T47D (cell line): ENCODE measurements around the gene ADRM1.

Source experiments
- DNase-seq, 2 experiments: peaks; one replicate each; pipeline versions ENCODE4 v3.0.0 to v3.0.0-alpha.2; 2011 to 2012; ENCODE audit warnings: low read depth in 1 of 2, low spot score in 1 of 2
- JUND ChIP-seq: IDR thresholded peaks from 2 replicates; pipeline ENCODE4 v1.6.1; 2012; ENCODE audit warnings: low read depth
- in situ Hi-C: cut with HindIII; loops from 2 replicates; pipeline ENCODE4 v1.10.0; 2016; ENCODE audit warnings: low sequenced_read_pairs, low pct_unique_long_range_greater_than_20kb

Gene ADRM1

DNA sequence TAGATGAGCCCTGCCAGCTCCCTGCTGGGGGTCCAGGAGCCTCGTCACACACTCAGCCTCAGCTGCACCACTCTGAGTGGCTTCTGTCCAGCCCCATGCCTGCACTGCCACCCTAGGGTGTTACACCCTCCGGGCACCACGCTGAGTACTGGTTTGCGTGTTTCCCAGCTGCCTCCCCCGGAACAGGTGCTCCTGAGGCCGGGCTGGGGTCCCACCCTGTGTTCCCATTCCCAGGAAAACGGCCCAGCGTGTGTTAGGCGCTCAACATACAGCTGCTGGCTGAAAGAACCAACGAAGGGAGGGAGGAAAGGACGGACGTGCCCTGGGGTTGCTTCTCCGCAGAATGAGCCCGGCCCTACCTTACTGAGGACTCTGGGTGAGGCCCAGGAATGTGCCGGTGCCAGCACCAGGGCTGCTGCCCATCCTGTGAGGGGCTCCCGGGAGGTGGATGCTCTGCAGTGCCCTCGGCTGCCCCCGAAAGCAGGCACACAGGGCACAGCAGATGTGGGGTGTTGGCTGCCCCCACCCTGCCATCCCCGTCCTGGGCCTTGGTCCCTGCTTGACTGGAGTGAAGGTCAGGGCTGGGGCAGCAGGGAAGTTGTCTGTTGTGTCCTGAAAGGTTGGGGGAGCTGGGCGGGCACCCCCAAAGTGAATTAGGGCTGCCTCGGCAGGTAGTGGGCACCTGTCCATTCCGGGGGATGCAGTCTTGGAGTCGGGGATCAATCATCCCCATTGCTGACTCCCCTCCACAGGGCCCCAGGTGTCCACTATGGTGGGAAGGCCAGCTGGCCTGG, 48.0 kb downstream of the ADRM1 start:
- DNase-seq = no peak
- TF ChIP-seq JUND = no peak
- in situ Hi-C loops = no loop called here

DNA sequence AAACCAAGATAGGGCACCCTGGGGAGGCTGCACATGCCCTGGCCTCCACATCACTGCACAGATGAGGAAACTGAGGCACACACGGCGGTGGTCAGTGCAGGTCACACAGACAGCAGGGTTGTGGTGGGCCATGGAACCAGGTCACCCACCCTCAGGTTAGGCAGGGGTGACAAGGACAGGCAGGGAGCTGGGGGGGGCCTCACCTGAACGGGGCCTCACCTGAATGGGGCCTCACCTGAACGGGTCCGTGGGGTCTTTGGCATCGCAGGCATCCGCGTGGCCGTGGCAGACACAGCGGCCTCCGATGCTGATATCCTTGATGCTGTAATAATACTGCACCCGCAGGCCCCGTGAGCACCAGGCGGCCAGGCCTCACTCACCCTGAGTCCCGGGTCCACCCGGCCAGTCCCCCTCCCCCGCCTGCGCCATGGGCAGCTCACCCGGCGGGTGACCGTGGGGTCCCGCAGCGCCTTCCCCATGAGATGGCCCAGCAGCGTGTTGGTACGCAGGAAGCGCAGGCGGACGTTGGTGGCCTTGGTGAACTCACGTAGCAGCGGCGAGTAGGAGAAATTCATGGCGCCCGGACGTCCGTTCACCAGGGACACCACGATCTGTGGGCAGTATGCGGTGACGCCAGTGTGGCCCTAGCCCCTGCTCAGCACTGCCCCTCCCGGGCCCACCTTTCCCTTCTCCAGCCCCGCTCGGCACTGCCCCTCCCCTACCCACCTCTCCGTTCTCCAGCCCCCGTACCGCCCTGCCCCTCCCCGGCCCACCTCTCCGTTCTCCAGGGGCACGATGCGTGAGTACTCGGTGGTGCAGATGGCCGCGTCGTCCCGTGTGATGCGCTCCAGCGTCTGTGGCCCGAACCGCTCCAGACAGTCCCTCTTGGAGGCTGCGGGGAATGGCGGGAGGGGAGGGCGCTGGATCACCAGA, 48.9 kb downstream of the ADRM1 start:
- DNase-seq = no peak
- no peak for TF ChIP-seq JUND
- in situ Hi-C loops = no loop called here

DNA sequence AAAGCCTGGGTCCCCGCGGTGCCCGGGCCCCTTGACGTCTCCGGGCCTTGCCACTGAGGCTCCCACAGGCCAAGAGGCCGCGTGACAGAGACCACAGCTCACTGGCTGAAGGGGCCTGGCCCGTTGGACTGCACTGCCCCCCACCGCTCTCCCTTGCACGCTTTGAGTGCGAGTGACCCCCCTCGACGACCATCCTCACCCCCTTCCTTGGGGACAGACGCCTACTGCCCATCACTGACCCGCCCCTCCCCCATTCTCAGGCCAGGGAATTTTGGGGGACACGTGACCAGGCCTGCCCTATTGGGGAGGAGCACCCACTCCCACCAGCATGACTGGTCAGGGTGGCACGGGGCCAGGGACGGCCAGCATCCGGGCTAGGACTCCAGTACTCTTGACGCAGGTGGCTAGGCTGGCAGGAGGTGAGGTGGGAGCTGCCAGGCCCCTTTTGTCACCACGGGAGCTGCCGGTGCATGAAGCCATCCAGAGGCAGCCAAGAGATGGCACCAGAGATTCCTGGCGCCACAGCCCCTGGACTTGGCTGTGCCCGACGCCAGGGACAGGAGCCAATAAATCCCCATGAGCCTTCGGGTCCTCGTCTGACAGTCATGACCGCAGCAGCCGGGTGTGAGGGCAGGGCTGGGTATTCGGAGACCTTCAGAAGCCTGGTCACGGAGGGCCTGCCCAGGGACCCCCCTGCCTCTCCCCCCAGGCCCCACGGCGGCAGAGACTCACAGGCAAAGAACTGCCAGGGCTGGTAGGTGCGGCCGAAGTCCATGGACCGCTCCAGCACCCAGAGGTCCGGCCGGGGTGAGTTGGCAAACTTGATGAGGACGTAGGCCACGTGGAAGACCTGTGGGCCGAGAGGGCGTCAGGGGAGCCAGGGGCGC, 49.8 kb downstream of the ADRM1 start:
- peak; percentile 84 to 94 for DNase-seq
- in situ Hi-C loops = no loop called here
- no peak for TF ChIP-seq JUND

DNA sequence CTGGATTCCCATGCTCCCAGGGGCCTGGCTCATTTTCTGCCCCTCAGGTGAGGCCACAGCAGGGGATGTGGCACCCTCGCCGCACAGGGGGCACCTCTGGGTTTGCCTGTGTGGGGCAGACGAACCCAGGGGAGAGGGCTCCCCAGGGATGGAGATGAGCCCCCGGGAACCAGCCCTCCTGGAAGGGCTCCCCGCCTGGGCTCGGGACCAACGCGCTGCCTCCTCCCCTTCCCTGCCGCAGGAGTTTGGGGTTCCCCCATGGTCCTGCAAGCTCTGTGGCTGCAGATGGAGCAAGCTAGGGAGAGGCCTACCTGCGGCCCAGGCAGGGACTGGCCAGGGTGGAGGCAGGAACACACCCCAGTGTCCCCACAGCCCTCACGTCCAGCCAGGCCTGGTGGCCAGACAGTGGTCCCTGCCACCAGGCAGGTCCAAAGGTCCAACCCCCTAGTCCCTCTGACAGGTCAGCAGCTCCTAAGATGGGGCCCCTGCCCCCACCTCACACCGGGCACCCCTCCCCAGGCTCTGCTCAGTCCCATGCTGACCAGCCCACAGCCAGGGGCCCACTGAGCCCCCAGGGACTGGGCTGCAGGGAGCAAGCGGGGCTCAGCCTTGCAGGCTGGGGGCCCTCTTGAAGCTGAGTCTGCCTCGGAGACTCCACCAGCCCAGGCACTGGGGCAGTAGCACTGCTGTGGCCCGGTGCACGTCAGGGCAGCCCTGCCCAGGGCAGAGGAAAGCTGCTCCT, 50.7 kb downstream of the ADRM1 start:
- TF ChIP-seq JUND = no peak
- in situ Hi-C loops = no loop called here
- DNase-seq = no peak

DNA sequence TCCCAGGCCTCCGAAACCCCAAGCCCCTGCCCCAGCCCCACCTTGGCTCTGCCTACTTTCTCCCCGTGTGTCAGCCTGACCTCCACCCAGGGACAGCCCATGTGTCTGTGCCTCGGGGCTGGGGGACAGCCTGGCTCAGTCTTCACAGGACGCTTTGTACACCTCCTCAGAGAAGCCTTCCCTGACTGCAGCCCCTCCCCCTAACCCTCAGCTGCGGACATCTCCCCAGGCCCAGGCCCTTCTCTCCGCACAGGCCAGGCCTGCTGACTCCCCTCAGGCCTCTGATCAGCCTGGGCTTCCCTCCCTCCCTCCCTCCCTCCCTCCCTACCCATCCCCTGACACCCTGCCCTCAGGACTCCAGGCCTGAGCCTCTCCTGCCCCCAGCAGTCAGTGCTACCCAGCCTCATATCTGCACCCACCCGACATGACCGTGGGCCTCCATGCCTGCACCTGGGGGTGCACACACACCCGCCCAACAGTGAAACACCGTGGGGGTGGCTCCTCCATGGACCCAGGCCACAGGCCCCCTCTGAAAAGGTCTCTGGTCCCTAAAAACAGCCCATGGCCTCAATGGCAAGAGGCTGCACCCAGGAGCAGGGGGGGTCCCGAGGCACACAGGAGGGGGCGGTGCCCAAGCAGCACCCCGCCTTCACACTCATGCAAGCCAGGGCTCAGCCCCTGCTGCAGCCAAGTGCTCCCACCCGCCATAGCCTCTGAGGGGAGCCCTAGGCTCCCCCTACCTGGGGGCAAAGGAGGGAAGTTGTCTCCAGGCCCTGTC, 51.4 kb downstream of the ADRM1 start:
- in situ Hi-C loops = no loop called here
- TF ChIP-seq JUND = no peak
- DNase-seq = no peak

DNA sequence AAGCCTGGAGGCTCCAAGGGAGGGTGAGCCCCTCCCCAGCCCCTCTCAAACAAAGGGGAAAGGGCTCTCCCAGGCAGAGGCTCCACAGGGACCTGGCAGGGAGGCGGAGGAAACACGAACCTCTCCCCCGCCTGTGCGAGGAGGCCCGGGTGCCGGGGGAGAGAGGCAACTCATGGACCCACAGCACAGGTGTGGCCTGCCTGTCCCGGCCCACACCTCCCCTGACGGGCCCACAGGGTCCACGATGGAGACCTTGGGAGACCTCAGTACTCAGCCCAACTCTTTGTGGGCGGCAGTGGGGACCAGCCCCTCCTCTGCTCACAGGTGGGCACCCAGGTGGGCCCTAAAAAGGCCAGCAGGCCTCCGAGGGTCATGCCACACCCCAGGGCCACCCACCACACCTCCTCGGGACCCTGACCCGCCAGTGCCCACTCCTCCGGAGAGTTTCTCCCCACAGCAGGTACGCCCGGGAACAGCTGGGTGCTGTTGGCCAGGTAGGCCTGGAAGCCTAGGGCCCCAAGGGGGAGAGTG, 52.1 kb downstream of the ADRM1 start:
- no peak for DNase-seq
- TF ChIP-seq JUND = no peak
- in situ Hi-C loops = no loop called here

DNA sequence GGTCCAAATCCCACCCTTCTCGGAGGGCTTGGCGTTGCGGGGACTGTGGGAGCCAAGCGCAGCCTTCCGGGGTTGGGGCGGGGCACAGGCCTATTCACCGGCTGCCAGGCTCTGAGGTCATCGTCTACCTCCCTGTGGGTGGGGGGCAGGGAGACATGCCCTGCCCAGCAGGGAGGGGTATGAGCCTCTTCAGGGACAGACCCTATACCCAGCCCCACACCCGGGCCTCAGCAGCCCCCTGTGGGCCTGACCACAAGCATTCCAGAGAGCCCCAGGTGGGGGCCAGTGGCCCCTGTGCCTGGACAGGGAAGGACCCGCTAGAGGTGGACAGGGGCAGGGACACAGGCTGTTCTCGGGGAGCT, 52.7 kb downstream of the ADRM1 start:
- no peak for DNase-seq
- no peak for TF ChIP-seq JUND
- in situ Hi-C loops = no loop called here

DNA sequence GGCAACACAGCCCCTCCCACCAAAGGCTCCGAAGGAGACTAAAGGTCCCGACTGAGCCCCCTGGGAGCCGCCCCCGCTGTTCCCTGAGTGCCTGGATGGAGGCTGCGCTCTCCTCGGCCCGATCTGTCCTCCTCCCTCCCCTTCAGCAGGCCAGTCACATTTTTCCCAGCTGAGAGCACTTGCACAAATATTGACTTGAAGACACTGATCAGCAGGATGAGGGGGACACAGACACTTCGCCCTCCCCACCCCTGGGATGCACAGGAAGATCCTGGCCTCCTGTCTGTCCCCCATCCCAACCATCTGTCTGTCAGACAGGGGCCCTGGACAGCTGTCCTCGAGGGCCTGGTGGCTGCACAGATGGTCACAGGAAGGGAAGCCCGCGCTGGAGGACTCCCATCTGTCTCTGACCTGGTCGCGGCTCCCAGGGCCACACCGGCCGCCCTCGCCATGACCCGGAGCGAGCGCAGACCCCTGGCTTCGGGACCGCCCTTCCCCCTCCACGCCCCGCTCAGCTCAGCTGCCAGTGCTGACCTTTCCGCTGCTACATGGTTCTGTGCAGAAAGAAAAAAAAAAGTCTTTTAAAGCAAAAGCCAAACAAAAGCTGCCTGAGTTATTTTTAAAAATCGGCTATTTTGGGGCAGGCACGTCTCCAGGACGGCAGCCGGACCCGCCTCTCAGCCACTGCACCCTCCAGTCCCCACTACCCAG, 53.2 kb downstream of the ADRM1 start:
- in situ Hi-C loops = no loop called here
- DNase-seq = peak in 1 of 2 experiments; percentile 76
- no peak for TF ChIP-seq JUND

DNA sequence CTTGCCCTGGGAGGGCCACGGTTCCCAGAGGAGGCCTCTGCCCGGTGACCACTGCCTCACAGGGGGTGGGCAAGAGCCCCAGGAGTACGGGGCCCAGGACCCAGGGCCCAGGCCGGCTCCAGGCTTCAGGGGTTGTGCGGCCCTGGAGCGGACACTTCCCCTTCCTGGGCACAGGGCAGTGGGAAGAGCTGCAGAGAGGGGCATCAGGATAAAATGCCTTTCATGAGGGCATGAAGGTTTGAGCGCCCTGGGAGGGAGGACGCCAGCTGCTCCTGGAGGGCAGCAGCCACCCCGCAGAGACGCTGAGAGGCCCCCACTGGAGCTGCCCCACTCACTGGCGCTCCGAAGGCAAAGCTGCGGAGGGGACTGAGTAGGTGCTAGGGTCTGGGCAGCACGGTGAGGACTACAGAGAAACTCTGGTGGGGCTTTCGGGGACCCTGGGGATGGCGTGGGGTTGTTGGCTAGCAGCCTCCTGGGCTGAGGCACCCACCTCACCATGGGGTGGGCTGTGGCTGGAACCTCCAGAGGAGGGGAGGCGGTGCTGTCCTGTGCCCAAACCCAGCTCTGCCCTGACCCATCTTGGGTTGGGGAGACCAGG, 53.9 kb downstream of the ADRM1 start:
- no peak for TF ChIP-seq JUND
- in situ Hi-C loops = no loop called here
- no peak for DNase-seq

DNA sequence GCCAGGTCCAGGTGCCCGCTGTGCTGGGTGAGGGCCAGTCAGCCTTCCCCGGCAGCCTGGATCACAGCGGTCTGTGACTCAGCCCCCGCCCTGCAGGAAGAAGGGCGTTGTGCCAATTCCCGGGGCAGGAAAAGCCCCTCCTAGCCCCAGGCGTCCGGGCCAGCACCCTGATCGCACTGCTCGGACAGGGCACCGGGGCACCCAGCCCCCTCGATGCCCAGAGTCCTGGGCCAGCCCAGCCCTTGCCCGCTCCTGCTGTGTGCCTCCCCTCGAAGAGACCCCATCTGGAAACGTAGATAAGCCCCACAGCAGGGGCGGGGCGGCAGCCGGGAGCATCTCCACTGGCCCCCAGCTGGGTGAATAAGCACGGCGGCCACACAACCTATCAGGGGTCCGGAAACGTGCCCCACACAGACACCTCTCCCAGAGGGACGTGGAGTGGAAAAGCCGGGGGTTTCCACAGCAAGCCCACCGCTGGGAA, 54.4 kb downstream of the ADRM1 start:
- no peak for TF ChIP-seq JUND
- in situ Hi-C loops = no loop called here
- DNase-seq = no peak
